ENCODE data around the gene TTC9B. TPM values are rescaled to one million over a fixed set of nuclear protein-coding genes. Genes with fewer than 3 reads are reported as not detected.

TTC9B gene
- total and polyA plus RNA-seq, 2 of the 13 experiments (the other 11 are each of a cell fraction or from before 2014, with no cell fraction given), result not detected

GRCh38 chr19:40221858-40222619 is 3.9 kb upstream of the TTC9B start (continued):
- TF ChIP-seq ARID3A (IDR thresholded peaks at IDR 0.05; ENCODE audit: low read depth, low read length) (peak; percentile 77), ELF3 (CRISPR knock-in tag; IDR thresholded peaks at IDR 0.05) (peak; percentile 67), ZFP91 (CRISPR knock-in tag; IDR thresholded peaks at IDR 0.05; ENCODE audit: borderline replicate concordance) (0 out of 2 replicates have a peak, but pooled peaks have one; percentile 13), TFDP2 (CRISPR knock-in tag; IDR thresholded peaks at IDR 0.05) (peak; percentile 90), SRF (IDR thresholded peaks at IDR 0.05; ENCODE audit: low read depth, low read length) (peak; percentile 59; the same call in 1 of the 2 replicates), SMC3 (IDR thresholded peaks at IDR 0.05; ENCODE audit: low read length) (peak; percentile 94), MXI1 (IDR thresholded peaks at IDR 0.05; ENCODE audit: borderline replicate concordance, low read depth, low read length) (no peak; the same call in 2 of the 3 replicates), HNRNPH1 (optimal IDR thresholded peaks at IDR 0.05; ENCODE audit: low read depth, low read length) (no peak), SAFB2 (CRISPR knock-in tag; IDR thresholded peaks at IDR 0.05; ENCODE audit: borderline replicate concordance, low read depth) (no peak), ZNF232 (CRISPR knock-in tag; IDR thresholded peaks at IDR 0.05; ENCODE audit: borderline replicate concordance) (no peak), ZNF883 (CRISPR knock-in tag; IDR thresholded peaks at IDR 0.05; ENCODE audit: not compliant biosample characterization) (no peak), HIC2 (CRISPR knock-in tag; IDR thresholded peaks at IDR 0.05; ENCODE audit: low read depth) (no peak), STAG1 (CRISPR knock-in tag; IDR thresholded peaks at IDR 0.05) (peak; percentile 83), MIXL1 (CRISPR knock-in tag; IDR thresholded peaks at IDR 0.05) (peak; percentile 33; the same call in 1 of the 2 replicates), RFX3 (CRISPR knock-in tag; IDR thresholded peaks at IDR 0.05) (0 out of 2 replicates have a peak, but pooled peaks have one; percentile 28), POGK (CRISPR knock-in tag; conservative IDR thresholded peaks at IDR 0.05) (peak; percentile 38; the same call in 1 of the 2 replicates), THAP11 (CRISPR knock-in tag; IDR thresholded peaks at IDR 0.05) (0 out of 2 replicates have a peak, but pooled peaks have one; percentile 43), ERF (CRISPR knock-in tag; IDR thresholded peaks at IDR 0.05) (peak; percentile 60; the same call in 1 of the 2 replicates), ZNF792 (CRISPR knock-in tag; IDR thresholded peaks at IDR 0.05) (peak; percentile 34; the same call in 1 of the 2 replicates), RFX1 (IDR thresholded peaks at IDR 0.05) (0 out of 2 replicates have a peak, but pooled peaks have one; percentile 6), NFYB (CRISPR knock-in tag; IDR thresholded peaks at IDR 0.05) (peak; percentile 99), SP2 (CRISPR knock-in tag; IDR thresholded peaks at IDR 0.05) (peak; percentile 2; the same call in 1 of the 2 replicates), RFXAP (CRISPR knock-in tag; IDR thresholded peaks at IDR 0.05; ENCODE audit: borderline replicate concordance) (peak; percentile 99)
